Activated T-helper 17 cell treated with anti-CD3 and anti-CD28 coated beads, Interleukin-2, amount 50 U/mL, for 72 hours (primary cell): ENCODE results near the gene NPHP4. TPM values are rescaled to one million over a fixed set of nuclear protein-coding genes. Genes with fewer than 3 reads are reported as not detected.

ENCODE experiments used
- ATAC-seq: fragments of 150-1000 bp; cut with Tn5 transposase; replicated peaks from 2 replicates; pipeline ENCODE4 v1.10.0; 2021; ENCODE audit warnings: mild to moderate bottlenecking, moderate library complexity
- H3K27ac Mint-ChIP-seq: one replicate; pipeline ENCODE4 v1.8.0; 2022; ENCODE audit warnings: mixed read lengths
- H3K27me3 Mint-ChIP-seq: one replicate; pipeline ENCODE4 v1.8.0; 2022; ENCODE audit warnings: mixed read lengths
- H3K36me3 Mint-ChIP-seq: one replicate; pipeline ENCODE4 v1.8.0; 2022; ENCODE audit warnings: low read depth, mild to moderate bottlenecking, mixed read lengths
- H3K4me1 Mint-ChIP-seq: one replicate; pipeline ENCODE4 v1.8.0; 2022; ENCODE audit warnings: mixed read lengths
- H3K4me3 Mint-ChIP-seq: one replicate; pipeline ENCODE4 v1.8.0; 2022; ENCODE audit warnings: mild to moderate bottlenecking, mixed read lengths
- H3K9me3 Mint-ChIP-seq: one replicate; pipeline ENCODE4 v1.8.0; 2022; ENCODE audit warnings: mixed read lengths
- total RNA-seq, 2 donors: library from RNA; stranded (reverse); gene quantifications; one replicate each; pipeline ENCODE4 v1.2.3, GENCODE V29; 2022

NPHP4 gene
- total RNA-seq, 2 donors from 2014 or later: 21.5 to 35.7 TPM

DNA sequence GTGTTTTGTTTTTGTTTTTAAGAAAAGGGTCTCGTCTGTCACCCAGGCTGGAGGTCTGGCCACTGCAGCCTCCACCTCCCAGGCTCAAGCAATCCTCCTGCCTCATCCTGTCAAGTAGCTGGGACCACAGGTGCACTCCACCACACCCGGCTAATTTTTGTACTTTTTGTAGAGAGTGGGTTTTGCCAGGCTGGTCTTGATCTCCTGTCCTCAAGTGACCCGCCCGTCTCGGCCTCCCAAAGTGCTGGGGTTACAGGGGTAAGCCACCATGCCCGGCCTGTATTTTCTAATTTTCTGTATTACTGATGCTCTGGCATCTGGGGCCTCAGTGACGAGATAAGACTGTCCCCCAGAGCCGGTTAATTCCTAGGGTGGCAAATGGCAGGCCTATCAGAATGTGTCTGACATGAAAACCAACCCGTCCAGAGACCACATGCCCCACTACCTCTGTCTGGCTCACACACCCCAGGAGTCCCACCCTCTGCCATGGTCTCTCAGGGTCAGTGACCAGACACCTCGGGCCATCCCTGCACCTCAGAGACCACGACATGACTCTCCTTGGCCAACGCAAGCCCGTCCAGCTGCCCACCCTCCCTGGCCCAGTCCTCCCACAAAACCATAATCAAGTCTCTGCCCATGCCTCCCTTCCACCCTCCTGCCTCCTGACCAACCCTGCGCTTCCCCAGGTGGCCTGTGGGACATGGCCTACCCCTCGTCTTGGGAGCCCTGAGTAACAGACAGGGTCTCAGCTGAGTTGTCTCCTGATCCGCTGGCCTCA is 12.5 kb downstream of the NPHP4 start:
- Mint-ChIP-seq H3K4me3 (no peak overlapping the region), H3K4me1 (peaks cover 7% of the 10 kb centered on the region), H3K36me3 (peaks cover 17% of the 10 kb centered on the region), H3K27me3 (no peaks in the 10 kb centered on the region), H3K9me3 (no peaks in the 10 kb centered on the region), H3K27ac (no peak overlapping the region)
- ATAC-seq: no peak

GRCh38 chr1:5978452-5978851 is 13.8 kb downstream of the NPHP4 start:
- Mint-ChIP-seq H3K4me1 (peaks cover 7% of the 10 kb centered on the region), H3K27ac (peak overlapping the region; percentile 70), H3K27me3 (no peaks in the 10 kb centered on the region), H3K4me3 (no peak overlapping the region), H3K9me3 (no peaks in the 10 kb centered on the region), H3K36me3 (peaks cover 12% of the 10 kb centered on the region)
- no peak for ATAC-seq

GRCh38 chr1:5977494-5978444 is 14.5 kb downstream of the NPHP4 start:
- ATAC-seq: no peak
- Mint-ChIP-seq H3K4me3 (peak overlapping the region; percentile 19), H3K4me1 (peaks cover 7% of the 10 kb centered on the region), H3K9me3 (no peaks in the 10 kb centered on the region), H3K27ac (peak overlapping the region; percentile 78), H3K27me3 (no peaks in the 10 kb centered on the region), H3K36me3 (peaks cover 12% of the 10 kb centered on the region)

GRCh38 chr1:5976726-5977493 is 15.3 kb downstream of the NPHP4 start:
- peak overlapping the region; percentile 78 for H3K27ac Mint-ChIP-seq
- H3K4me1 Mint-ChIP-seq: peaks cover 7% of the 10 kb centered on the region
- H3K4me3 Mint-ChIP-seq: peak overlapping the region; percentile 19
- ATAC-seq: no peak
- H3K9me3 Mint-ChIP-seq: no peaks in the 10 kb centered on the region
- H3K27me3 Mint-ChIP-seq: no peaks in the 10 kb centered on the region
- peaks cover 12% of the 10 kb centered on the region for H3K36me3 Mint-ChIP-seq

GRCh38 chr1:5976231-5976630 is 16.0 kb downstream of the NPHP4 start:
- Mint-ChIP-seq H3K4me1 (peaks cover 7% of the 10 kb centered on the region), H3K36me3 (peaks cover 12% of the 10 kb centered on the region), H3K27ac (no peak overlapping the region), H3K9me3 (no peaks in the 10 kb centered on the region), H3K27me3 (no peaks in the 10 kb centered on the region), H3K4me3 (no peak overlapping the region)
- ATAC-seq: no peak

- Mint-ChIP-seq H3K4me3 (peak overlapping the region; percentile 64), H3K4me1 (peaks cover 7% of the 10 kb centered on the region), H3K9me3 (no peaks in the 10 kb centered on the region), H3K36me3 (peaks cover 12% of the 10 kb centered on the region), H3K27ac (peak overlapping the region; percentile 48), H3K27me3 (no peaks in the 10 kb centered on the region)
- peak; percentile 84 for ATAC-seq
Observed at GRCh38 chr1:5975133-5975880, 16.9 kb downstream of the NPHP4 start.

- Mint-ChIP-seq H3K4me3 (no peak overlapping the region), H3K9me3 (no peaks in the 10 kb centered on the region), H3K27me3 (no peaks in the 10 kb centered on the region), H3K36me3 (peaks cover 15% of the 10 kb centered on the region), H3K27ac (no peak overlapping the region), H3K4me1 (peaks cover 7% of the 10 kb centered on the region)
- no peak for ATAC-seq
Observed at GRCh38 chr1:5974631-5975030, 17.6 kb downstream of the NPHP4 start.

GRCh38 chr1:5973771-5974170 is 18.5 kb downstream of the NPHP4 start:
- H3K9me3 Mint-ChIP-seq: no peaks in the 10 kb centered on the region
- H3K27ac Mint-ChIP-seq: no peak overlapping the region
- H3K4me1 Mint-ChIP-seq: peaks cover 7% of the 10 kb centered on the region
- no peak overlapping the region for H3K4me3 Mint-ChIP-seq
- H3K27me3 Mint-ChIP-seq: no peaks in the 10 kb centered on the region
- ATAC-seq: no peak
- H3K36me3 Mint-ChIP-seq: peaks cover 20% of the 10 kb centered on the region

- H3K9me3 Mint-ChIP-seq: no peaks in the 10 kb centered on the region
- peaks cover 2% of the 10 kb centered on the region for H3K4me1 Mint-ChIP-seq
- ATAC-seq: no peak
- no peak overlapping the region for H3K4me3 Mint-ChIP-seq
- H3K27ac Mint-ChIP-seq: no peak overlapping the region
- peaks cover 26% of the 10 kb centered on the region for H3K36me3 Mint-ChIP-seq
- no peaks in the 10 kb centered on the region for H3K27me3 Mint-ChIP-seq
Observed at GRCh38 chr1:5972198-5972520, 20.1 kb downstream of the NPHP4 start.

- H3K27me3 Mint-ChIP-seq: no peaks in the 10 kb centered on the region
- no peaks in the 10 kb centered on the region for H3K4me1 Mint-ChIP-seq
- peaks cover 24% of the 10 kb centered on the region for H3K36me3 Mint-ChIP-seq
- no peak overlapping the region for H3K27ac Mint-ChIP-seq
- no peak overlapping the region for H3K4me3 Mint-ChIP-seq
- no peaks in the 10 kb centered on the region for H3K9me3 Mint-ChIP-seq
- ATAC-seq: no peak
Observed at GRCh38 chr1:5971471-5972197, 20.6 kb downstream of the NPHP4 start.

DNA sequence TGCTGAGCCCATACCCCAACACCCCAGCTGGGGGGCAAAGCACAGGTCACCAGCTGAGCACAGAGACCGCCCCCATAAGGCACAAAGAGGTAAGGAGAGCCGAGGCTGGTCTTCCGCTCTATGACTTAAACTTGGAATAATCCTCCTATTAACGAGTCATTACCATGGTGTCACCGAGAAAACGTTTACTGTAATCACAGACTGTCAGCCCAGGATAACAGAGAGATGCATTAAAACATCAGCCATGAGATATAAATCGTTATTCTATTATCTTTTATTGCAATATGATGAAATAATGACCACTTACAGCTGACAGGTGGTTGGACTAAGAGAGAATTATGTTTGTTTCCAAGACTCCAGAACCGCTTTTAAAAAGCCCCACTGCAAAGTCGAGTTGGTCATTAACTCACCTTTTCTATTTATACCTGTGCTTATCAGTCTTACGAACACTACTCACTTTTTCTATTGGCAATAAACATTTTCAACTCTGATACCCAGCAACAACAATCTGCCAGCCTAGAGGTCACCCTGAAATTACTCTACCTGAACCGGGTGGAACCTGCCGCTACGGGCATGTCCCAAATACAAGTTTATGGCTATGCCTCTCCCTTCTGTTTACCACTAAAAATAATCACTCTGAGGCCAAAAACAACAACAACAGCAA is 21.5 kb downstream of the NPHP4 start:
- ATAC-seq: no peak
- Mint-ChIP-seq H3K27me3 (no peaks in the 10 kb centered on the region), H3K36me3 (peaks cover 23% of the 10 kb centered on the region), H3K4me1 (no peaks in the 10 kb centered on the region), H3K27ac (no peak overlapping the region), H3K9me3 (no peaks in the 10 kb centered on the region), H3K4me3 (no peak overlapping the region)

DNA sequence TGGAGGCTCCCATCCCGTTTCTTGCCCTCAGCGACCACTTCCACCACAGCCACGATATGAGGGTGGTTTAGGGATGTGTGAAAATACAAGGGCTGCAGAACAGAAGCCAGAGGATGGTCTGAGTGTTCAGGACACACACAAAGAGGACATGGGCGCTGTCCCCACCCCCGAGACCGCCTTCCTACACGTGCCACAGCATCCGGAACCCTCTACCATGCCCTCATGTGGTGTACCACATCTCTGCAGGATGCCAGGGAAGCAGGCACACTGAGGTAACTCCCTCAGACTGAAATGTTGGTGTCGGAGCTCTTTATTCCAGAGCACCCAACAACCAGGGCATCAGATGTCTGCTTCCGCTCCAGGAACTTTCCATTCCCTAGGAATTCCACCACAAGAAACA is 23.1 kb downstream of the NPHP4 start:
- Mint-ChIP-seq H3K4me1 (no peaks in the 10 kb centered on the region), H3K36me3 (peaks cover 23% of the 10 kb centered on the region), H3K4me3 (no peak overlapping the region), H3K9me3 (no peaks in the 10 kb centered on the region), H3K27me3 (no peaks in the 10 kb centered on the region), H3K27ac (no peak overlapping the region)
- ATAC-seq: no peak

- H3K36me3 Mint-ChIP-seq: peaks cover 23% of the 10 kb centered on the region
- no peaks in the 10 kb centered on the region for H3K9me3 Mint-ChIP-seq
- ATAC-seq: no peak
- H3K4me3 Mint-ChIP-seq: no peak overlapping the region
- no peaks in the 10 kb centered on the region for H3K4me1 Mint-ChIP-seq
- H3K27me3 Mint-ChIP-seq: no peaks in the 10 kb centered on the region
- H3K27ac Mint-ChIP-seq: no peak overlapping the region
Observed at GRCh38 chr1:5968161-5968736, 24.0 kb downstream of the NPHP4 start.
